AG04450 (cell line): Measurements from ENCODE around the gene CSH2. TPM values are rescaled to one million over a fixed set of nuclear protein-coding genes. Genes with fewer than 3 reads are reported as not detected.
"Not testable (repeated sequence)": the region's sequence is repeated elsewhere in the genome, so short reads cannot be mapped to it uniquely, and the experiment has no call there.

ENCODE experiments used
- CTCF ChIA-PET: fragments of 300-600, 350-600 bp; formaldehyde crosslinking; extraction: SDS; loops from one replicate; lab custom pipeline; 2022; ENCODE audit warnings: antibody characterized with exemption, inconsistent platforms; lab: Charles Lee
- POLR2A ChIA-PET: fragments of 350-600 bp; formaldehyde crosslinking; extraction: SDS; loops from one replicate; lab custom pipeline; 2021; ENCODE audit warnings: antibody characterized with exemption, inconsistent platforms; lab: Yijun Ruan, JAX
- DNase-seq: peaks from one replicate; pipeline ENCODE4 v3.0.0-alpha.2; 2011; ENCODE audit warnings: low read depth, low spot score
- H3K27ac ChIP-seq: one replicate; pipeline ENCODE4 v1.5.1; 2012; ENCODE audit warnings: low read depth, low read length, control low read depth
- H3K27me3 ChIP-seq: one replicate; pipeline ENCODE4 v1.6.0; 2012; ENCODE audit warnings: low read length; ENCODE audit not compliant: control insufficient read depth, insufficient read depth
- H3K4me3 ChIP-seq: 2 replicates; pipeline ENCODE4 v1.5.1; 2011; ENCODE audit warnings: mild to moderate bottlenecking, low read depth, low read length, control low read depth
- H3K9me3 ChIP-seq: 2 replicates; pipeline ENCODE4 v1.5.1; 2012; ENCODE audit warnings: low read length; ENCODE audit not compliant: control insufficient read depth, insufficient read depth
- CTCF ChIP-seq: IDR thresholded peaks from 2 replicates; pipeline ENCODE4 v1.5.1; 2011; ENCODE audit warnings: low read depth, low read length, control low read depth, inconsistent platforms
- polyA plus RNA-seq: library from polyadenylated mRNA; depleted of rRNA; stranded (reverse); fragments of >200 nt; gene quantifications from 2 replicates; pipeline ENCODE4 v1.2.3, GENCODE V29; 2011

CSH2 gene
- polyA plus RNA-seq, 1 experiment, result not detected

GRCh38 chr17:63911041-63911635, 37.7 kb upstream of the CSH2 start, which contains the start of gene CSHL1:
TSS of gene CSHL1 (minus strand) at chr17:63911258. CDS start at chr17:63911196, 62 bp downstream.
- peaks cover 28% of the 10 kb centered on the region for H3K27me3 ChIP-seq
- CTCF ChIA-PET, result interaction anchor here (0.6 to 3.4 kb wide), 11 partner anchors 12 to 223 kb away, joined by 3 to 31 read pairs (median 5); no protein-coding TSS in a partner anchor
- H3K9me3 ChIP-seq, result no peaks in the 10 kb centered on the region
- no peak for DNase-seq
- POLR2A ChIA-PET, result no interaction called here
- no peak for TF ChIP-seq CTCF
- no peak within 1 kb of the TSS for H3K27ac ChIP-seq
- no peak within 1 kb of the TSS for H3K4me3 ChIP-seq

GRCh38 chr17:63910096-63910495, 36.6 kb upstream of the CSH2 start:
- POLR2A ChIA-PET, result no interaction called here
- Histone ChIP-seq H3K9me3 (no peaks in the 10 kb centered on the region), H3K27ac (no peak overlapping the region), H3K4me3 (no peak overlapping the region), H3K27me3 (peaks cover 29% of the 10 kb centered on the region)
- CTCF ChIA-PET, result interaction anchor here (2.7 kb wide), 1 partner anchor 115 kb away, joined by 19 read pairs; no protein-coding TSS in a partner anchor
- no peak for TF ChIP-seq CTCF
- DNase-seq, result no peak

GRCh38 chr17:63909586-63909985, 36.1 kb upstream of the CSH2 start:
- H3K9me3 ChIP-seq, CTCF ChIA-PET, H3K27ac ChIP-seq, H3K4me3 ChIP-seq, POLR2A ChIA-PET, DNase-seq: not testable (repeated sequence)
- peaks cover 29% of the 10 kb centered on the region for H3K27me3 ChIP-seq

- H3K9me3 ChIP-seq, POLR2A ChIA-PET, H3K27ac ChIP-seq, DNase-seq, H3K4me3 ChIP-seq: not testable (repeated sequence)
- CTCF ChIA-PET, result interaction anchor here (1.2 to 1.8 kb wide), 3 partner anchors 11 to 226 kb away, joined by 4 to 6 read pairs (median 4); partner anchors contain the start of gene GH1
- TF ChIP-seq CTCF, result peak; percentile 38
- H3K27me3 ChIP-seq, result peaks cover 22% of the 10 kb centered on the region
Measured at GRCh38 chr17:63907161-63907778, 33.8 kb upstream of the CSH2 start.

GRCh38 chr17:63904796-63905195, 31.3 kb upstream of the CSH2 start:
- H3K9me3 ChIP-seq, POLR2A ChIA-PET, H3K27ac ChIP-seq, DNase-seq, H3K4me3 ChIP-seq: not testable (repeated sequence)
- CTCF ChIA-PET, result interaction anchor here (0.6 to 2.2 kb wide), 10 partner anchors 16 to 513 kb away, joined by 3 to 16 read pairs (median 4); no protein-coding TSS in a partner anchor
- peaks cover 22% of the 10 kb centered on the region for H3K27me3 ChIP-seq

- H3K4me3 ChIP-seq, POLR2A ChIA-PET, H3K9me3 ChIP-seq, DNase-seq, H3K27ac ChIP-seq: not testable (repeated sequence)
- H3K27me3 ChIP-seq, result peaks cover 21% of the 10 kb centered on the region
- CTCF ChIA-PET, result interaction anchor here (0.6 to 2.2 kb wide), 7 partner anchors 9 to 514 kb away, joined by 3 to 16 read pairs (median 4); partner anchors contain the start of gene GH1
- TF ChIP-seq CTCF, result peak; percentile 21
Measured at GRCh38 chr17:63903787-63904201, 30.3 kb upstream of the CSH2 start.

GRCh38 chr17:63901971-63902370, 28.5 kb upstream of the CSH2 start:
- CTCF ChIA-PET, result interaction anchor here (0.6 to 1.6 kb wide), 6 partner anchors 14 to 232 kb away, joined by 4 to 8 read pairs (median 6); no protein-coding TSS in a partner anchor
- peaks cover 12% of the 10 kb centered on the region for H3K27me3 ChIP-seq
- DNase-seq, H3K27ac ChIP-seq, H3K9me3 ChIP-seq, POLR2A ChIA-PET, H3K4me3 ChIP-seq: not testable (repeated sequence)
